ENCODE measurements around the gene DOCK8.
"Not testable (repeated sequence)": the region's sequence is repeated elsewhere in the genome, so short reads cannot be mapped to it uniquely, and the experiment has no call there.

Gene DOCK8

DNA sequence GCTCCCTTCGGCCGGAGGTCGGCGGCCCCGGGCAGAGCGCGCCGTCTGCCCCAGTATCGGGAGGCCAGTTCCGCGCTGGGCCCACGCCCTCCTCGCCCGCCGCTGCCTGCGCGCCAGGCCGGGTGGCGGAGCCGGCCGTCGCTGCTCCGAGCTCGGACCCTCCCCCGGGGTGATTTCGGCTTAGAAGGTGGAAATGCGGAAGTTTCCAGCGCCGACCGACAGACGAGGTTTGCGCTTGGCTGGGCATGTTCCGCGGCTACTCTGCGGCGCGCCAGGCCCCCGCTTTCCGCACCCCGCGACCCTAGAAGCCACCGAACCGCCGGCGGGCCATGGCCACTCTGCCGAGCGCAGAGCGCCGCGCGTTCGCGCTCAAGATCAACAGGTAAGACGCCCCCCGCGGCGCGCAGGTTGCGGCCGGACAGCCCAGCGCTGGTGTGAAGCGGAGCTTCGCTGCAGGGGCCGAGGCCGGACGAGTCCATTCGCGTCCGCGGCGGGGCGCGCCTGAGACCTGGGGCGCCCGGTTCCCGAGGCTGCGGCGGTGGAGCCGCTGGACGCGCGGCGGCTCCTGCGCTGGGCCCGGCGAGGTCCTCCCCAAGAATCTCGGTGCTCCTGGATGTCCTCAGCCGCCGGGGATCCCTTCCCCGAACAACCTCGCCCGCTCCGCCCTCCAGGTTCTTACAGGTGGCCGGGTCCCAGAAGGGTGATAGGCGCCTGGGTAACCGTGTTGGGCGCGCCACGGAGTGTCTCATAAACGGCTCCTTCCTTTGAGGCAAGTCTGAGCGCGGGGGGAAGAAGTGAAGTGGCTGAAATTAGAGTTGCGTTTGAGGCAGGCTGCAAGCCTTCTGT is at the start of gene DOCK8:
DOCK8 (plus strand) TSS at position 218 of the 846 bp plus-strand sequence; CDS start at position 330, 112 bp downstream.
- no peak for DNase-seq

DNA sequence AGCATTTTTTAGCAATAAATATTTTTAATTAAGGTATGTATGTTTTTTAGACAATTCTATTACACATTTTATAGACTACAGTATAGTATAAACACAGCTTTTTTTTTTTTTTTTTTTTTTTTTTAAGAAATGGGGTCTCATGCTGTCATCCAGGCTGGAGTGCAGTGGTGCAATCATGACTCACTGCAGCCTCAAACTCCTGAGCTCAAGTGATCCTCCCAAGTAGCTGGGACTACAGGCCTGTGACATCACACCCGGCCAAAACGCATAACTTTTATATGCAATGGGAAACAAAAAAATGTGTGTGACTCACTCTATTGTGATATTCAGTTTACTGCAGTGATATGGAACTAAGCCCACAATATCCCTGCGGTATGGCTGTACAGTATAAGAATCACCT is 44.9 kb upstream of the DOCK8 start:
- DNase-seq = not testable (repeated sequence)

DNA sequence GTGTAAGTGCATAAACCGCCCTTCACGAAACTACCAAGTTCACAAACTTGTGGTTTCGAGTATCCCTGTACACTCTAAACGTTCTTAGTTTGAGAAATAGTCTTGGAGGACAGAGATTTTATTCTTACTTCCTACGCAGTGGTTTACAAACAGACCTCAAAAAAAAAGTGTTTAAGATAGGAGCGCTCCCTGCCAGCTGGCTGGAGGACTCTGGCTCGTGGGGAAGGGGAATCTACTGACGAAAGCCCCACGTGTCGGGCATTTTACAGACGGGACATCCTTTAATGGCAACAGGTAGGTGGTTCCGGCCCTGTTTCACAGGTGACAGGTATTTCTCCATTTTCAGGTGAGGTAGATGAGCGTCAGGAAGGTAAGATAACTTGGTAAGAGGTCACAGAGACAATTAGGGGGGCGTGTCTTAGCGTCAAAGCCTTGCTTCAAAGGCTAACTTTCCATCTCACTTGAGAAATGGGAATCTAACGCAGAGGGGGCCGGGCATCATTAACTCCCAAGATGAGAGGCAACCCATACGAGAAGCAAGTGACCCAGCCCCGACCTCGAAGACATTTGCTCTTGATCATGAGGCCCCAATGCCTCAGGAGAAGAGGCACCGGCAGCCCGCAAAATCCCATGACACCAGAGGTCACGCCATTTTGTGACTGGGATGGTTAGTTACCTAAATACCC is 36.4 kb upstream of the DOCK8 start:
- not testable (repeated sequence) for DNase-seq

DNA sequence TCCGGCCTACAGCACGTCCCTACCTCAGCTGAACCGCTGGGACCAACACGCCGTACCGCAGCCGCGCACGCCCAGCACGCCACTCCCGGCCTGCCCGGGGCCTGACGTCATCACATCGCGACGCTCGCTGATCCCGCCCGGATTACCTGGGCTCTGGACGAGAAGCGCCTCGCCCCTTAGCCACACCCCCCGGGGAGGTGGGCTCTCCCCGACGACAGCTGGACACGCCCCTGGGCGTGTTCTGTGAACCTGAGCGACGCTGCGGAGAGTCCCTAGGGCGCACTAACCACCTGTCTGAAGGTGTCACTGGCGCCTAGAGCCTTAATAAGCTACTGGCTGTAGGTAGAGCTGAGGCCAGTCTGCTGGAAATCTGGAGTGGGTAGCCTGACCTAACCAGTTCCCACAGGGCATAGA is 35.7 kb upstream of the DOCK8 start, which contains the start of gene ZNG1A:
ZNG1A (minus strand) TSS at position 87 of the 414 bp plus-strand sequence. CDS start 87 bp downstream, outside the sequence.
- DNase-seq = not testable (repeated sequence)

DNA sequence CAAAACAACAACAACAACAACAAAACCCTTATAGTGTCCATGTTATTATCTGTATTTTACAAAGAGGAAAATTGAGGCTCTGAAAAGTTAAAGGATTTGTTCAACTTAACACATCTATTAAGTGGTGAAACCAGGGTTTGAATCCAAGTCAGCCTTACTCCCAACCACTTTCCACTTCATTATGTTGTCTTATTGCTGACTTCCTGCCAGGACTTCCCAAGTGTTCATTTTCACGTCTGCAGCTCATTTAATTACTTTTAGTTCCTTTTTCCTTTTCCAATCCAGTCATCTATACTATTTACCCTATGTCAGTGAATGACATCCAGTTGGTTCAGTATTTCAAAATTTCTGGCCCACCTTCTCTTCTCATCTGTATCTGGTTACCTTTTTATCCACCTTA is 15.1 kb upstream of the DOCK8 start:
- DNase-seq = not testable (repeated sequence)

DNA sequence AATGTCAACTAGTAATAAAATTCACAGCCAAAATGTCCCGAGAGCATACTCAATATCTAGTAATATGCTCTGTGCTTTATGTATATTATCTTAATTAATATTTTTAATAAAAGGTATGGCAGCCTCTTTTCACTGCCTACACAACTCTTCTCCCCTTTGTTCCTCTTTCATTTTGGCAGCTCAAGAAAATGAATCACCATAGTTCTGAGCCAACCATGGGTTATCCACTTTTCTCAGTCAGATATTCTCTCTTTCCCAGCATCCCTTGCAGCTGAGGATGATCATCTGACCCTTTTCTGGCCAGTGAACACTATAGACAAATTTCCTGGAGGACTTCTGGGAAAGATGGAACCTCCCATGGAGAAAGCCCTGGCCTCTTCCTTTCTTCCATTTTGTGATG is 8.2 kb upstream of the DOCK8 start:
- DNase-seq = no peak

DNA sequence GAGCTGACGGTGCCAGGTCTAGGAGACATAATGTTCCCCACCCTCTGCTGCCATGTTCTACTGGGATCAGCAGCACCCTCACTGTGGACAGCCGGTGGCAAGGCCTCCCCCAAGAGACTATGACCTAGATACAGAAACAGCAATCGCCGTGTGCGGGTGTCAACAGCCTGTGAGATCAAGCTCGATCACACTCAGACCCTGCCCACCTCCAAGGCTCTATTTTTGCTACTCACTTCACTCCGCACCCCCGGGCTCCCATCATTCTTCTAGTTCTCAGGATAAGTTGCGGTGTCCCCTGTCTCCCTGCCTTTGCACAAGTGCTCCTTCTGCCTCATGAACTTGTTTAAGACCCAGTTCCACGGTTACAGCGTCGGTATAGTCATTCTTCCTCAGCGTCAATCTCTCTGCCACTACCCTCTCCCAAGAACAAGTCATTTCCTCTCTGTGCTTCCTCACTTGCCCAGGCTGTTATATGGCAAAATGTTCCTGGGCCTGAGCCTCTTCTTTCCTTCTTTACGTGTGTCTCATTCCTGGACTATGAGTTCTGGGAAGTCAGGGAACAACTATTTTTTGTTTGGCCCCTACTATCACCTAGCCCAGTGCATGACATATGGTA is 5.4 kb upstream of the DOCK8 start:
- DNase-seq = no peak

DNA sequence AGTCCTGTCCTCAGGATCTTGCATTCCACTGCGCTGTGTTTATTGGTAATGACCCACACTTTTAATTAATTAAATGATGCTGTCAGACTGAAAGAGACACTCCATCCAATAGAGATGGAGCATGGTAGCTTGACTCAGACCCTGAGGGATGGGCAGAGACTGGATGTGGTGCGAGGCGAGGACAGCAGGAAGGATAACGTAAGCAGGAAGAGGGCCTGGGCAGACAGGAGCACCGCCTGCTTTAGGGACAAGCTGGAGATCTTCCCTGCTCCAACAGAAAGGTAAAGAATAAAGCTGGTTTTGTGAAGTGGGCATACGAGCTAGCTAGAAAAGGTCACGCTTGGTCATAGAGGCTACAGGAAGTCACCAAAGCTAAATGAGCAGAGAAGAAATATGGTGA is 3.6 kb upstream of the DOCK8 start:
- no peak for DNase-seq

DNA sequence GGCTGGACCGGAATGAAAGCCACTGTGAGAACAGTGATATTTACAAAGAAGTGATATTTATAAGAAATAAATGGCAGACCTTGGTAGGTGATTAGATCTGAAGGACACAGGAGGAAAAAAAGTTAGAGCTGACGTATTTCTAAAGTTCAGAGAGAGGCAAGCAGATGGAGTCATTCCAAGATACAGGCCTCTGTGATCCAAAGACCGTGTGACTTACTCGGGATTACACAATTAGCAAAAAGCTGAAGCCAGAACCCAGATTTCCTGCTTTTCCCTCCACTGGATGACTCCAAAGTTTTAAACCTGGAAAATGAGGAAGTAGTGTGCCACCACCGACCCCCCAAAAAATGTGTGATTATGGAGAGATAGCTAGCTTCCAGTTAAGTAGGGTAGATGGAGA is 3.1 kb upstream of the DOCK8 start:
- DNase-seq = no peak

DNA sequence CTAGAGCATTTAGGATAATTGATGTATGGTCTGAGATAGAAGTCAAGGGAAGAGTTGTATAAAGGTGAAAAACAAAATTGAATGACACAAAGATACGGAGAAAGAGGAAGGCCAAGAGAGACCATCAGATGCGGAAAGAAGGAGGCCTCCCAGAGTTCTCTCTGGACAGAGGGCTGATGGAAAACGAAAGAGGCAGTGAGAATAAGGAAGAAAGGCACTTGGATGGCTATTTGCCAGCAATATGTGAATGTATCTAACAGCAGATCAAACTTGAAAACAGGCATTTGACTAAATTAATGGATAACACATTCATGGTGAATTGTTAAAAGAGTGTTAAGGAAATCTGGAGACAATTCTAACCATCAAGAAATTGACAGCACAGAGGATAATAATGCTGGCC is 2.4 kb upstream of the DOCK8 start:
- DNase-seq = no peak

DNA sequence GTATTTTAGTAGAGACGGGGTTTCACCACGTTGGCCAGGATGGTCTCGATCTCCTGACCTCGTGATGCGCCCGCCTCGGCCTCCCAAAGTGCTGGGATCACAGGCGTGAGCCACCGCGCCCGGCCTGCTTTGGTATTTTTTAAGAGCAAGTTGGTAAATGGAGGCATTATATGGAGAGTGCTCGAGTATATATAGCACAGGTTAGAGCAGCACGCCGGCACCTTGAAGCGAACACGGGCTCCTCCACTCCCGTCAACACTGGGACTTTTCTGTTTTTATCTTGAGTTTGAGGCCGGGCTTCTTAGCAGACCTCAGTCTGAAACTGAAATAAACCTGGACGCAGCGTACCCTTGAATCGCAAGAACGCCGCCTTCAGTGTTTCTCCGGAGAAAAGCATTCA is 764 bp upstream of the DOCK8 start:
- not testable (repeated sequence) for DNase-seq

DNA sequence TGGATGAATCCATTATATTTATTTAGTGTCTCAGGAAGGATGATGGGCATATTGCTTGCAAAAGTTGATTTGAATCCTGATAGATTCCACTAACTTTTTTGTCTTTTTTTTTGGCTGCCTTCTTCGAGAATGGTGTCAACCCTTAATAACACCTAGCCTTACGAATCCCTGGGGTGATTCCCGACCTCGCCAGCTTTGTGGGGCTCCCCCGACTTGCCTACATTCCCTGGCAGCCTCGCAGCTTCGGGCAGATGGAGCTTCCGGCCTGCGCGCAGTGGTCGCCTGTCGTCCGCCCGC is 366 bp upstream of the DOCK8 start:
- no peak for DNase-seq

DNA sequence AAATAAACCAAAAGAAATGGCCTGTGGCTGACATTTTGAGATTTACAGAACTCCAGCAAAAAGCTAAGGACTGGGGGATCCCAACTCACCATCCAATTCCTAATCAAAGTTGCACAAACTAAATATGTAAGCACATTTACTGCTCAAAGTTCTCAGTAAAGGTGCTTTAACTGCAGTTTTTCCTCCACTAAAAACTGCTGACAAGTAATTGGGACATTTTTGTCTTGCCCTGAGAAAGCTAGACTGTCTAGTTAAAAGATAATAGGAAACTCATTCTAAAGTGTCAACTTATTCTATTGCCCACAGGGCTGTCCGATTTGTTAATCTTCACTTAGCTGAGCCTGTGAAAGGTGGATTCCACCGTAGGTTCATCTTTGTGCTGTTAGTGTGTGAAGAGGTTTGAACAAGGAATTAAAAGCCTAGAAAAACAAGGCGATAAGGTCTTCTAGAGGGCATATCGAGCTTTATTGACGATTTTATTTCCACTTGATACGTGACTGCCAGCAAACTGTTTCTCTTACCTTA is 1.0 kb downstream of the DOCK8 start:
- DNase-seq = no peak

DNA sequence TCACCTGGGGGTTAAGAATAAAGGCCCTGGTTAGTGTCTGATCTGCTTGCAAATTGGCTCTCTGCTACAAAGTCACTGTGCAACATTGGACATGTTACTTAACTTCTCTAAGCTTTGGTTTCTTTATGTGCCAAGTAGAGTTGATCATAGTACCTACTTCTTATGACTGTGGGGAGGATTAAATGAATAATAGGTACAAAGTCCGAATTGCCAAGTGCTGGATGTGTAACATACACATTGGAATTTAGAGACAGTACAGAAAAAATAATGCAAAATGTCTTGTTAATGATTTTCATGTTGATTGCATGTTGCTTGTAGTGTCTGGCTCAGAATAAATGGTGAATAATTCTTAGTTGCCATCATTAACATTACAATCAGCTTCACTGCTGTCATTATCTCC is 2.2 kb downstream of the DOCK8 start:
- DNase-seq = no peak

DNA sequence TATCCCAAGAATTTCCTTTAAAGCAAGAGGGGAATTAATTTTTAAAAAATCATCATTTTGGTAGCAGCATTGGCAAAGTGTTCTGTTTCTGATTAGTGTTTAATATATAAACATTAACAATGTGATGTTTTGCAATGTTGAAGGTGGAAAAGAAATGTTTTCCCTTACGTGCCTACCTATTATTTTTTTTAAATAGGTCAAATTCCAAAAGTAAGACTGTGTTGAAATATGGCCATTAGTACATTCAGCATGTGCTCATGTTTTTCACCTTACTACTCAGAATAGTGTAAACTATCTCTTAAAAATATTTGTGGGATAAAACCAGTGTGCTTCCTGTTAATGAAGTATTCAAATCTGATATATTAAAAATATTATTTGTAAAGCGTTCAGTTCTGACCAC is 3.3 kb downstream of the DOCK8 start:
- DNase-seq = no peak

DNA sequence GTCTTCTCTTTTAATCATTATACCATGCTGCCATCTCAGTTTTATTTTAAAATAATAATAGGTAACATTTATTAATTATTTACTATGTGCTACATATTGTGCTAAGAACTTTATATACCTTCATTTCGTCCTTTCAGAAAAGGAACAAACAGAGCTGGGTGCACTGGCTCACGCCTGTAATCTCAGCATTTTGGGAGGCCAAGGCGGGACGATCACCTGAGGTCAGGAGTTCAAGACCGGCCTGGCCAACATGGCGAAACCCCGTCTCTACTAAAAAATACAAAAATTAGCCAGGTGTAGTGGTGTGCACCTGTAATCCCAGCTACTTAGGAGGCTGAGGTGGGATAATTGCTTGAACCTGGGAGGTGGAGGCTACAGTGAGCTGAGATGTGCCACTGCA is 4.4 kb downstream of the DOCK8 start:
- DNase-seq = not testable (repeated sequence)

DNA sequence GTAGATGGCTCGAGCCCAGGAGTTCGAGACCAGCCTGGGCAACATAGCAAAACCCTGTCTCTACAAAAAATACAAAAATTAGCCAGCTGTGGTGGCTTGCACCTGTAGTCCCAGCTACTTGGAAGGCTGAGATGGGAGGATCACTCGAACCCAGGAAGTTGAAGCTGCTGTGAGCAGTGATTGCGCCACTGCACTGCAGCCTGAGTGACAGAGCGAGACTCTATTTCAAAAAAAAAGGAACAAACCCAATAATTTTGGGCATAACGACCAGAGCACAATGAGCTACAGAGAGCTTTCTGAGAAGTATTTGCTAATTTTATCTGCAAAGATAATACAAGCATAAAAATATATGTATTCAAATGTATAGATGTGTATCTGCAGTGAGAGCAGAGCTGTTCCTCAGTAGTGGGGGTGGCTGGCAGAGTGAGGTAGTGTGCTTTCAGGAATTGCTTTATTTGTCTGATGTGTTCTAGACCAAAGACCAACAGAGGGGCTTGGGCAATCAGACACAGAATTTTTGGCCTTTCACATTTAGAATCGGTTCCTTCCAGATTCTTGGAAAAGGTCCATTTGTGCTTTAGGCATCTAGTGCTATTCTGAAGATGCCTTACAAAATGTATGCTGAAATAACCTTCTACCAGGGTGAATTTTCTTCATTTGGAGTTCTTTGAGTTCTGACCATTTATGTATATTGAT is 5.2 kb downstream of the DOCK8 start:
- no peak for DNase-seq

DNA sequence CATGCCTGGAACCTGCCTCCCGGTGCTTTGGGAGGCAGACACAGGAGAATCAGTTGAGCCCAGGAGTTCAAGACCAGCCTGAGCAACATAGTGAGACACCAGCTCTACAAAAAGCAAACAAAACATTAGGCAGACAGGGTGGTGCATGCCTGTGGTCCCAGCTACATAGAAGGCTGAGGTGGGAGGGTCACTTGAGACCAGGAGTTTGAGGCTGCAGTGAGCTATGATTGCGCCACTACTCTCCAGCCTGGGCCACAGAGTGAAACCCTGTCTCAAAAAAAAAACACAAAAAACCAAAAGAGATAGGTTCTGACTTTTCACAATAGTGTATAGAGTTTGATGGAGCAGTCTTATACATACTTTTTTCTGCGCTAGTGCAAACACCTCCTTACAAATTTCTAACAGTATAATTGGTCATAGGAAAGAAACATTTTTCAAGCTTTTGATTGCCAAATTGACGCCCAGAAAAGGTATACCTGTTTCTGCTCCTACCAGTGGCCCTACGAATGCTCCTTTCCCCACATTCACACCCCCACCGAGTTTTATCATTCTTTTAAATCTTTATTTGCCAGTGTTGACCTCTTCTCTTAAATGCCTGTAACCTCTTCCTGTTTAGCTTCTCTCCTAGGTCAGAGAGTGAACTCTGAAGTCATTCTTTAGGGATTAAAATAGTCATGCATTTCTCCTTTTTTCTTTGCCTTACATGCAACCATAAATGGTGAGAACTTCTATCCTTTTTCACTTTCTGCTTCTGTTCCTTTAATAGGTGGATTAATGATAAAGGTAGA is 7.5 kb downstream of the DOCK8 start:
- DNase-seq = no peak

DNA sequence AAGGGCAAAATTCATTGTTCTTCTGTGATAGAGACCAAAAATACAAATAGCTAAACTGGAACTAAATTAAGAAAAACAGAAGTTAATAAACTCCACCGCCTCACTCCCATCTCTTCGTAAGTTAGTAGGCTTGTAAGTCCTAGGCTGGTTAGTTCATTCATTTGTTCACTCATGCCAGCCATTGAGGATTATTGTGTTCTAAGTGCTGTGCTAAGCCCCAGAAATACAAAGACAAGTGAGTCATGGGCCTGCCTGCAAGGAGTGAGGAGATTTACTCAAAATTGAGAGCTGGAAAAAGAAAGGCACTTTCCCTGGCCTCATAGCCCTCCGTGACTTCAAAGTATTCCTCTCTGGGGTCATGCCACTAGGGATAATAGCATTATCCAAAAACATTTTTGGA is 8.5 kb downstream of the DOCK8 start:
- no peak for DNase-seq

DNA sequence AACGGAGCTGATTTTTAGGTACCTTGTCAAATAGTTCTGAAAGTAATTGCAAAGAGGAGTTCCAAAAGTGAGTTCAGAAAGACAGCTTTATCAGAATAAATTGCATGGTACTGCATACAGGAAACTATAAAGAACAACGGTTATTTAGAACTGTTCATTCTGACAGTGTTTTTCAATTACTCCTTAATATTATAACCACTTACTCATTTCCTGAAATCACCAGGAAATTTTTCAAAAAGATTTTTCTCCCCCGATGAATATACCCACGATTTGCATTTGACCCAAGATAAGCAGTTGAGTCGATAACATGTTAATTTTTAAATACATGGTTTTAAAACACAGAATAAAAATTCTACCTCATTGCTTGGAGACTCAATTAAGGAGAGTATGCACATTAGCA is 9.4 kb downstream of the DOCK8 start:
- no peak for DNase-seq

DNA sequence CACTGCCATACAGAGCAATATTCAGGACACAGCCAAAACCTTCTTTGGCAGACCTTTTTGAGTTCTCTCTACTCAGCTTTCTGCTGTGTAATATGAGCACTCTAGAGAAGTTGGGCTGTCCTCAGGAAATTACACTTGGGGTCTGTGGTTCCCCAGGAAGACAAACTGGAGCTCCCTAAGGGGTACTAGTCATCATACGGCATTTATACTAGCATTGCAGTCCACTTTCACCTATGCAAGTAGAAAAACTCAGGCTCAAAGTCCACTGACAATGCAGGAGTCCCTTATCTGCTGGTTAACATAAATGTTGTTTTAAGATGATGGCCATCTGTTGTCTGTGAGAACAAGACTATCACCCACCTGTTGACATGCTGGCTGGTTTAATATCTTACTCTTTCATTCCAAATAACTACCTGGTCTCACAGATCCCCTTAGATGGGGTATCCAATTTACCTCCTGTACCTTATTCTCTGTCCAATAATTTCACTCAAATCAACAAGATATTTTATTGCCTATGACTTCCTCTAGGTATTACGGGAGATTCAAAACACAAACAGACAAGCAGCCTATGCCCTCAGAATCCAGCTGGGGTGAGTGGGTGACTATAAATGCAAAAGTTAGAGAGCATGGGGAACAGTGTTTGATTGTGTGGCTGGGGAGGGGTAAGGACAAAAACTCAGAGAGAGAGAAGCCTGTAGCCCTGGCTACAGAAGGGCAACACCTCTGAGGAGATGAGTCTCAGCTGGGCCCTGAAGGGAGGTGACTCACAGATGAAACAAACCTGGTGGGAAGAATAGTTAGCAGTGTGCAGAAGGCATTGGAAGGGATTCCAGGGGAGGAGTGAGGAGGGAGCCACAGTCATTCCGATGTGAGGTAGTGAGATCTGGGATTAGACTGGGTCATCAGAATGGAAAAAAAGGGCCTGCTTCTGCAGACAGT is 10.2 kb downstream of the DOCK8 start:
- DNase-seq = no peak

All from HCEC 1CT (cell line).